Measurements from ENCODE around the gene CCNI.
"Not testable (repeated sequence)": the region's sequence is repeated elsewhere in the genome, so short reads cannot be mapped to it uniquely, and the experiment has no call there.

Gene CCNI

GRCh38 chr4:77037736-77038135 lies 38.1 kb downstream of the CCNI start:
- no peak overlapping the region for H3K27ac ChIP-seq (ENCODE audit: low read length)

DNA sequence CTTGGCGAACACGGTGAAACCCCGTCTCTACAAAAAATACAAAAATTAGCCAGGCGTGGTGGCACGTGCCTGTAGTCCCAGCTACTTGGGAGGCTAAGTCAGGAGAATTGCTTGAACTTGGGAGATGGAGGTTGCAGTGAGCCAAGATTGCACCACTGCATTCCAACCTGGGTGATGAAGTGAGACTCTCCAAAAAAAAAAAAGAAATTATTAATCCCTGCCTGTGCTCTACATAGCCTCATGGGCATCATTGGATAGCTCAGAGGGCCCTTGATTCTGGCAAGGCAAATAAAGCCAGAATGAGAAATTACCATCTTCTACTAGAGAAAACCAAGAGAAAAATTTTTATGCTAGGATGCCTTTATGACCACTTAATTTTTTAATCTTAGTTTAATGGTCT lies 38.6 kb downstream of the CCNI start:
- H3K4me3 ChIP-seq (ENCODE audit: low read length); H3K4me1 ChIP-seq (ENCODE audit: low read length); H3K79me2 ChIP-seq (ENCODE audit: low read length); H4K20me1 ChIP-seq (ENCODE audit: insufficient read depth, low read length); H3K9ac ChIP-seq (ENCODE audit: low read length); H3F3A ChIP-seq (ENCODE audit: insufficient read depth, low read length); H3K36me3 ChIP-seq (replicated peaks; ENCODE audit: insufficient read depth, low read length); H2AFZ ChIP-seq (ENCODE audit: low read length); H3K9me2 ChIP-seq (replicated peaks; ENCODE audit: insufficient read depth, low read length); H3K9me3 ChIP-seq (replicated peaks; ENCODE audit: insufficient read depth, low read length); H3K27me3 ChIP-seq (replicated peaks; ENCODE audit: insufficient read depth, low read length); H3K27ac ChIP-seq (ENCODE audit: low read length); H3K4me2 ChIP-seq (ENCODE audit: low read depth, low read length); DNase-seq: not testable (repeated sequence)

More at GRCh38 chr4:77037736-77038135, 38.1 kb downstream of the CCNI start:
- Histone ChIP-seq H3K9me2 (replicated peaks; ENCODE audit: insufficient read depth, low read length) (no peaks in the 10 kb centered on the region), H3K27me3 (replicated peaks; ENCODE audit: insufficient read depth, low read length) (no peaks in the 10 kb centered on the region), H3K36me3 (replicated peaks; ENCODE audit: insufficient read depth, low read length) (no peaks in the 10 kb centered on the region), H3K79me2 (ENCODE audit: low read length) (no peaks in the 10 kb centered on the region), H3F3A (ENCODE audit: insufficient read depth, low read length) (no peaks in the 10 kb centered on the region), H3K4me3 (ENCODE audit: low read length) (no peak overlapping the region), H3K9me3 (replicated peaks; ENCODE audit: insufficient read depth, low read length) (no peaks in the 10 kb centered on the region), H3K9ac (ENCODE audit: low read length) (no peak overlapping the region), H3K4me1 (ENCODE audit: low read length) (no peaks in the 10 kb centered on the region), H4K20me1 (ENCODE audit: insufficient read depth, low read length) (no peaks in the 10 kb centered on the region), H3K4me2 (ENCODE audit: low read depth, low read length) (no peak overlapping the region), H2AFZ (ENCODE audit: low read length) (no peak overlapping the region)
- TF ChIP-seq CTCF (IDR thresholded peaks at IDR 0.05; ENCODE audit: low read length) (no peak), EZH2phosphoT487 (IDR thresholded peaks at IDR 0.05; ENCODE audit: low read length) (no peak), EZH2 (optimal IDR thresholded peaks at IDR 0.05; ENCODE audit: low read depth, low read length) (no peak)
- DNase-seq = no peak

DNA sequence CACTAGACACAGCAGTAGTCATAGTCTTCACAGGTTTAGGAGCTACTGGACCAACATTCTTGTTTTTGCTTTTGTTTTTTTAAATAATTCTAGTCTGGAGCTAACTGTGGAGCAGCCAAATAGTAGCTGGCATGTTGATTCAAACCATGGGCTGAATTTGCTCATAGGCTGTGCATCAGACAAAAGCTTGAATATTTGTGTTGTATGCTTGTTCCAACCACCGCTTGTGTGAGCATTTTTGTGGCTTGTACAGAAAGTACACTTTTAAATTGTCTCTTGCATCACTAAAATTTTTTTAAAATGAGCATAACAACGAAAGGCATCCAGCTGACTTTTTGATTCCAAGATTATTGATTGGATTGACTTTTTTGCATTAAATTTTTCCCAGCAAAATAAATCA lies 39.6 kb downstream of the CCNI start:
- no peaks in the 10 kb centered on the region for H4K20me1 ChIP-seq (ENCODE audit: insufficient read depth, low read length)
- H3K79me2 ChIP-seq (ENCODE audit: low read length) = no peaks in the 10 kb centered on the region
- TF ChIP-seq EZH2 (optimal IDR thresholded peaks at IDR 0.05; ENCODE audit: low read depth, low read length) (no peak), EZH2phosphoT487 (IDR thresholded peaks at IDR 0.05; ENCODE audit: low read length) (no peak), CTCF (IDR thresholded peaks at IDR 0.05; ENCODE audit: low read length) (no peak)
- no peaks in the 10 kb centered on the region for H3K27me3 ChIP-seq (replicated peaks; ENCODE audit: insufficient read depth, low read length)
- no peak overlapping the region for H3K4me3 ChIP-seq (ENCODE audit: low read length)
- H3K27ac ChIP-seq (ENCODE audit: low read length) = no peak overlapping the region
- H3K9me3 ChIP-seq (replicated peaks; ENCODE audit: insufficient read depth, low read length) = no peaks in the 10 kb centered on the region
- DNase-seq = no peak
- H3F3A ChIP-seq (ENCODE audit: insufficient read depth, low read length) = no peaks in the 10 kb centered on the region
- H3K4me1 ChIP-seq (ENCODE audit: low read length) = no peaks in the 10 kb centered on the region
- no peaks in the 10 kb centered on the region for H3K9me2 ChIP-seq (replicated peaks; ENCODE audit: insufficient read depth, low read length)
- H3K9ac ChIP-seq (ENCODE audit: low read length) = no peak overlapping the region
- no peak overlapping the region for H3K4me2 ChIP-seq (ENCODE audit: low read depth, low read length)
- no peaks in the 10 kb centered on the region for H3K36me3 ChIP-seq (replicated peaks; ENCODE audit: insufficient read depth, low read length)
- no peak overlapping the region for H2AFZ ChIP-seq (ENCODE audit: low read length)

GRCh38 chr4:77035153-77035552 lies 40.6 kb downstream of the CCNI start:
- DNase-seq = no peak
- no peak for TF ChIP-seq CTCF (IDR thresholded peaks at IDR 0.05; ENCODE audit: low read length)
- no peak for TF ChIP-seq EZH2 (optimal IDR thresholded peaks at IDR 0.05; ENCODE audit: low read depth, low read length)
- no peak for TF ChIP-seq EZH2phosphoT487 (IDR thresholded peaks at IDR 0.05; ENCODE audit: low read length)
- H3K9ac ChIP-seq (ENCODE audit: low read length) = no peak overlapping the region
- H3K36me3 ChIP-seq (replicated peaks; ENCODE audit: insufficient read depth, low read length) = no peaks in the 10 kb centered on the region
- H3F3A ChIP-seq (ENCODE audit: insufficient read depth, low read length) = no peaks in the 10 kb centered on the region
- H3K9me2 ChIP-seq (replicated peaks; ENCODE audit: insufficient read depth, low read length) = no peaks in the 10 kb centered on the region
- no peak overlapping the region for H3K4me2 ChIP-seq (ENCODE audit: low read depth, low read length)
- no peak overlapping the region for H3K4me3 ChIP-seq (ENCODE audit: low read length)
- no peak overlapping the region for H3K27ac ChIP-seq (ENCODE audit: low read length)
- no peak overlapping the region for H2AFZ ChIP-seq (ENCODE audit: low read length)
- no peaks in the 10 kb centered on the region for H4K20me1 ChIP-seq (ENCODE audit: insufficient read depth, low read length)
- H3K9me3 ChIP-seq (replicated peaks; ENCODE audit: insufficient read depth, low read length) = no peaks in the 10 kb centered on the region
- no peaks in the 10 kb centered on the region for H3K79me2 ChIP-seq (ENCODE audit: low read length)
- H3K27me3 ChIP-seq (replicated peaks; ENCODE audit: insufficient read depth, low read length) = no peaks in the 10 kb centered on the region
- H3K4me1 ChIP-seq (ENCODE audit: low read length) = no peaks in the 10 kb centered on the region

Data from MM.1S (cell line).